Measurements from ENCODE around the gene ELP5.
"Not testable (repeated sequence)": the region's sequence is repeated elsewhere in the genome, so short reads cannot be mapped to it uniquely, and the experiment has no call there.

The ELP5 gene

DNA sequence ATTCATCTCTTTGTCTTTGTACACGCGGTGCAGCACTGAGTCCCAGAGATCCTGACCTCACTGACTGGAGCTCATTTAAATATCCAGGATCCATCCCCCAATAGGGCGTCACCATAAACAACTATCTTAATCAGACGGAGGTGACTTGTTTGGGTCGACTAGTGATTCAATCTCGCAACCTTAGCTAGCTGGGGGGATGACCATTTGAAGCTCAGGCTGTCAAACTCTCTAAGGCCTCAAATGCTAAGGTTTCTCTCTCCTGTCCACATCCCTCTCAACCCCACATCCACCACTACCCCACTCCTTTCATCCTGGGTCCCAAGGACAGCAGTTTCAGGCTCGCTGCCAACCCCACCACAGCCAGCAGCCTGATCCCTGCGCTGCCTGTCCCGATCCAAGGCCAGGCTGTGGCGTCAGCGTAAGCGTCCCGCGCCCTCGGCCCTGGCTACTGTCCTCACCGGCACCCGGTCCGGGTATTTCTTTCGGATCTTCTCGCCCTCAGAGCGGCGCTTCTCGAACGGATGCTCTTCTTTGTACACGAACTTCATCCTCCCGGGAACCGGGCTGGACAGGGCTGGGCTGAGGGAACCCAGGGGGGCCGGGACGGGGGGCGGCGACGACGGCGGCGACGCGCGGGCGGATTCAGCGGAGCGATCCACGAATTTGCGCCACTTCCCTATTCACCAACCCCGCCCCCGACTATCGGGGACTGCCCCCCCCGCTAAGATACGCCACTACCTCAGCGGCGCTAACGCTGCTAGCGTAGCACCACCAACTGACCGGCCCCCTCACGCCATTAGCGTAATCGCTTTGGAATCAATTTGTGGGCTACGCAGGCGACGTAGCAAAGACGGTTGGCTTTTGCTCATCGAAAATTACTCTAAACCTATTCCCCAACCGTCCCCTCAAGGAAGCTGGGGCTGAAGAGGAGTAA, 10.0 kb upstream of the ELP5 start, which contains the start of gene GABARAP:
Gene GABARAP, minus strand, starts transcription at position 667 of the 934 bp plus-strand sequence. Its CDS starts 119 bp downstream, at position 548.
- TF ChIP-seq, protein P1, sequence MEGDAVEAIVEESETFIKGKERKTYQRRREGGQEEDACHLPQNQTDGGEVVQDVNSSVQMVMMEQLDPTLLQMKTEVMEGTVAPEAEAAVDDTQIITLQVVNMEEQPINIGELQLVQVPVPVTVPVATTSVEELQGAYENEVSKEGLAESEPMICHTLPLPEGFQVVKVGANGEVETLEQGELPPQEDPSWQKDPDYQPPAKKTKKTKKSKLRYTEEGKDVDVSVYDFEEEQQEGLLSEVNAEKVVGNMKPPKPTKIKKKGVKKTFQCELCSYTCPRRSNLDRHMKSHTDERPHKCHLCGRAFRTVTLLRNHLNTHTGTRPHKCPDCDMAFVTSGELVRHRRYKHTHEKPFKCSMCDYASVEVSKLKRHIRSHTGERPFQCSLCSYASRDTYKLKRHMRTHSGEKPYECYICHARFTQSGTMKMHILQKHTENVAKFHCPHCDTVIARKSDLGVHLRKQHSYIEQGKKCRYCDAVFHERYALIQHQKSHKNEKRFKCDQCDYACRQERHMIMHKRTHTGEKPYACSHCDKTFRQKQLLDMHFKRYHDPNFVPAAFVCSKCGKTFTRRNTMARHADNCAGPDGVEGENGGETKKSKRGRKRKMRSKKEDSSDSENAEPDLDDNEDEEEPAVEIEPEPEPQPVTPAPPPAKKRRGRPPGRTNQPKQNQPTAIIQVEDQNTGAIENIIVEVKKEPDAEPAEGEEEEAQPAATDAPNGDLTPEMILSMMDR (IDR thresholded peaks at IDR 0.05; ENCODE audit: low read length, missing control alignments) = no peak
- peak; percentile 95 for DNase-seq (ENCODE audit: low read depth)

DNA sequence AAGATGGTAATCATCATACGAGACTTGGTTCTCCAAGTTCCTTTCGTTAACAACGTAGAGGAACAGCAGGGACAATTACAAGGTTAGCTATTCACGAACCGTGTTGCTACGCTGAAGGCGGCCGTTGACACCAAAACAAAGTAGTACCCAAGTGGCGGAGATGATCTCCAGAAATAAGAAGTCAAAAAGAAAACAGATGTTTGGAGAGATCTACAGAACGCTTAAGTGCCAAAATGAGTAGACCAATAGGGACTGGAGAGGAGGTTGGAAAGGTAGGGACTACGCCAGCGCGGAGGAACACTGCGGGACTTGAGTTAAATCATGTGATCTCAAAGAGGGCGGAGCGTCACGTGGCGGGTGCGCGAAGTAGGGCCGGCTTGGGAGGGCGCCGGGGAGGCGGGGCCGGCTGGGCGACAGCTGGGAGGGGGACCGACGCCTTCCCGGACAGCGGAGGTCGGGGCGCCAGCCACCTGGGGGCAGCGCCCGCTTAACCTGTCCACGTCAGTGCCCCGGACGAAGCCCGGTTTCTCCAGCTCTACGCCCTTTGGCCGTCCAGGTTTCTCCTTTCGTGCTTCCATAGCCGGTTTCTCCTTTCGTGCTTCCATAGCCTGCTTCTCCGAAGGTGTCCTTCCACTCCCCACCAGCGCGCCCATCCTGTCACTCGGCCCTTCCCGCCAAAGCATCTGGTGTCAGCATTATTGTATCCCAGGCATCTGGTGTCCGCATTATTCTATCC, 9.1 kb upstream of the ELP5 start:
- peak; percentile 97 for DNase-seq (ENCODE audit: low read depth)
- H3K4me3 ChIP-seq (replicated peaks; ENCODE audit: low read depth, low read length) = peak overlapping the region; percentile 81
- TF ChIP-seq, protein P1 (IDR thresholded peaks at IDR 0.05; ENCODE audit: low read length, missing control alignments) = no peak

More for the DNA sequence above, 10.0 kb upstream of the ELP5 start, which contains the start of gene GABARAP:
- H3K4me3 ChIP-seq (replicated peaks; ENCODE audit: low read depth, low read length) = peak within 1 kb of the TSS; percentile 81

DNA sequence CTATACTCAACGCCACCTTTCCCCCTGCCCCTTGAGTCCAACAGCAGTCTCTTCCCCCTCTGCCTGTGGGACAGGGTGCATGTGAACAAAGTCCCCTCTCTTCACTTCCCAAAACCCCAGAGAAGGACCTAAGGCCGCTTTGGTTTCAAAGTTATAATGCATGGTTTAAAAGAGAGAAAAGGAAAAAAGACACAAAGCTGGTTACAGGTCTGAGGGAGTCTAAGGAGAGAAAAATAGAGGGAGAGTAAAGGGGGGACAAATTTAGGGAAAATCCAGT, 8.6 kb upstream of the ELP5 start:
- DNase-seq (ENCODE audit: low read depth) = no peak
- TF ChIP-seq, protein P1 (IDR thresholded peaks at IDR 0.05; ENCODE audit: low read length, missing control alignments) = no peak
- peak overlapping the region; percentile 81 for H3K4me3 ChIP-seq (replicated peaks; ENCODE audit: low read depth, low read length)

DNA sequence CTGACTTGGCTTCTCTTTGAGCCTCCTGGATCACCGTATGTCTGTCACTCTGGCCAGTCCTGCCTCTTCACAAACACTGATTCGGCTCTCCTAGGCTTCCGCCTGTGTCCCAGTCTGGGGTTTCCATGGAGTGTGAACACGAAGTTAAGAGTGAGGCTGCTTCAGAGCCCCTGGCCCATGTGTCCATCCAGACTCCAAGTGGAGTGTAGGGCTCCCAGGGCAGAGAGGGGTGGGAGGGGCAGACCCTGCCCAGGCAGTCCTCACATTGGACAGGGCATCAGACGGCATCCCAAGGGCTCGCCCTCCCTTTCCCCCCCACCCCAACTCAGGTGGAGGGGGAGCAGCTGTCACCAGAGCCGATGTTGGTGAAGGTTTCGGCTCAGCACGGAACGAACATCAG, 8.2 kb upstream of the ELP5 start:
- H3K4me3 ChIP-seq (replicated peaks; ENCODE audit: low read depth, low read length); DNase-seq (ENCODE audit: low read depth): not testable (repeated sequence)

DNA sequence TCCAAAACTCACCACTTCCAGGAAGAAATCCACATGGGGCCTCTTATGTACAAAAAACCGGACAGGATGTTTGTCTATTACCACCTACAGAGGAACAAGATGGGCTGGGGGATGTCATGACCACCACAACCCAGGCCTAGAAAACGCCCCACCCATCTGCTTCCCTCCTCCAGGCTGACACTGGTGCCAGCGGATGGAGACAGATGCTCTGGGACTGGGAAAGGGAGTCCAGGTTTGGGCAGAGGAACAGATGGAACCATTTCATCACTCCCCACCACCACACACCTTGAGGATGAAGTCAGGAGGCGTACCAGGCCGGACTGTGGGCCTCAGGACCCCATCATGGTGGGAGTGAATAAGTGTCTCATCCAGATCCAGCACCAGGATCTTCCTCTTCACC, 5.2 kb upstream of the ELP5 start:
- TF ChIP-seq, protein P1 (IDR thresholded peaks at IDR 0.05; ENCODE audit: low read length, missing control alignments) = no peak
- no peak overlapping the region for H3K4me3 ChIP-seq (replicated peaks; ENCODE audit: low read depth, low read length)
- no peak for DNase-seq (ENCODE audit: low read depth)

DNA sequence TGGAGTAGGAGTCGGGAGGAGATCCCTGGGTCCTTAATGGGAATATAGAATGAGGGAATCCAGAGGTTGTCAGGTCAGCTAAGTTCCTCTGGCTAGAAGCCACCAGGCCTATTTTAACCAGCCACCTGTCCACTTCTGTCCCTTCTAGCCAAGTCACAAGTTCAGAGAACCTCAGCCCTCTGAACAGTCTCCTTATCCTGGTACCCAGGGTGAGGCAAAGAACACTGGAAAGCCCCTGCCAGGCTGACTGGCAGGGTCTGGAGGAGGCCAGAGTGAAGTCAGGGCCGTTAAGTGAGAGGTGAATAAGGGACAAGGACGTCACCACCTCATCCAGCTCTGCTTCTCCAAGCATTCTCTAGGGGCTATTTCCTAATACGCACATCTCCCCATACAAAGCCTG, 3.2 kb upstream of the ELP5 start:
- DNase-seq (ENCODE audit: low read depth) = no peak
- H3K4me3 ChIP-seq (replicated peaks; ENCODE audit: low read depth, low read length) = no peak overlapping the region
- TF ChIP-seq, protein P1 (IDR thresholded peaks at IDR 0.05; ENCODE audit: low read length, missing control alignments) = no peak

DNA sequence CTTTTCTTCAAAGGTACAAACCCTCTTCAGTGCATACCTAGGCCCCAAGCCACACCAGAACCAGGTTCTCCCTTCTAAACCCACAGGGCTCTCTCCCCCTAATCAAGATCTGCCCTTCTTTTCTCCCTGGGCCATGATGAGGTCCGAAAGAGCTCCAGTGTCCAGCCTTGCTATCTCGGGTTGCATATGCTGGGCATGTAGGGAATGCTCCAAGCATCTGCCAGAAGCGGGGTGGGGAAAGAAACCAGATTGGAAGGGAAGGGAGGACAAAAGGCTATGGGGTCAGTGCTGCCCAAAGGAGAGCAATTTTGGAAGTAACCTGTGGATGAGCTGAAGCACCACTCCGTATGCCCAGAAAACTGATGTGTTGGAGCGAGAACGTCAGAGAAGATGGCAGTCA, 2.8 kb upstream of the ELP5 start:
- no peak overlapping the region for H3K4me3 ChIP-seq (replicated peaks; ENCODE audit: low read depth, low read length)
- TF ChIP-seq, protein P1 (IDR thresholded peaks at IDR 0.05; ENCODE audit: low read length, missing control alignments) = no peak
- DNase-seq (ENCODE audit: low read depth) = no peak

Measured in fibroblast of pulmonary artery (primary cell).